IMR-90 (cell line): ENCODE results near the gene FRMPD4. TPM values are rescaled to one million over a fixed set of nuclear protein-coding genes. Genes with fewer than 3 reads are reported as not detected.

ENCODE experiments used
- ATAC-seq: fragments of 200-7000 bp; cut with Tn5 transposase; 2 replicates; pipeline ENCODE4 v1.9.1; 2020; ENCODE audit warnings: low read depth, mild to moderate bottlenecking, moderate library complexity
- BruUV-seq: library from RNA; stranded (reverse); fragments of 400-500 nt; replicated peaks from 2 replicates; lab custom pipeline; 2021; lab: Mats Ljungman, UMichigan
- CTCF ChIA-PET: fragments of 300-600 bp; formaldehyde crosslinking; extraction: SDS; loops from one replicate; lab custom pipeline; 2021; ENCODE audit warnings: antibody characterized with exemption; lab: Yijun Ruan, JAX
- POLR2A ChIA-PET: fragments of 300-600 bp; sonication (Branson Sonifier 250); formaldehyde crosslinking; loops from one replicate; lab custom pipeline; 2022; ENCODE audit warnings: antibody characterized with exemption; ENCODE audit not compliant: unreplicated experiment; lab: Charles Lee
- DNase-seq: peaks from one replicate; pipeline ENCODE4 v3.0.0; 2013
- H2AFZ ChIP-seq: replicated peaks from 2 replicates; pipeline ENCODE3; 2013; ENCODE audit warnings: low read length, mild to moderate bottlenecking; ENCODE audit not compliant: poor library complexity
- H2AK5ac ChIP-seq: 2 replicates; pipeline ENCODE4 v1.6.1; 2013; ENCODE audit warnings: low read depth, low read length, inconsistent platforms
- H2AK9ac ChIP-seq: replicated peaks from 2 replicates; pipeline ENCODE3; 2013; ENCODE audit warnings: mild to moderate bottlenecking, low read depth, low read length, moderate library complexity; ENCODE audit not compliant: poor library complexity
- H2BK120ac ChIP-seq: 2 replicates; pipeline ENCODE4 v1.6.1; 2013; ENCODE audit warnings: low read depth, low read length, inconsistent platforms
- H2BK15ac ChIP-seq: 3 replicates; pipeline ENCODE4 v1.6.1; 2013; ENCODE audit warnings: low read depth, low read length, inconsistent platforms
- H2BK20ac ChIP-seq: 2 replicates; pipeline ENCODE4 v1.6.1; 2013; ENCODE audit warnings: low read depth, mild to moderate bottlenecking, inconsistent platforms, low read length, moderate library complexity
- H2BK5ac ChIP-seq: 2 replicates; pipeline ENCODE4 v1.6.1; 2013; ENCODE audit warnings: mild to moderate bottlenecking, low read depth, low read length, inconsistent platforms; ENCODE audit not compliant: poor library complexity, severe bottlenecking
- H3K14ac ChIP-seq: replicated peaks from 2 replicates; pipeline ENCODE4 v1.6.1; 2013; ENCODE audit warnings: low read depth, low read length, inconsistent platforms
- H3K18ac ChIP-seq: 2 replicates; pipeline ENCODE4 v1.6.1; 2013; ENCODE audit warnings: low read depth, low read length, control low read depth
- H3K23ac ChIP-seq: 2 replicates; pipeline ENCODE4 v1.6.1; 2013; ENCODE audit warnings: low read depth, low read length, inconsistent platforms
- H3K27ac ChIP-seq: 2 replicates; pipeline ENCODE4 v1.5.1; 2013; ENCODE audit warnings: mild to moderate bottlenecking, control low read depth, low read length; ENCODE audit not compliant: insufficient read depth
- H3K27me3 ChIP-seq: 2 replicates; pipeline ENCODE4 v1.6.1; 2013; ENCODE audit warnings: low read length; ENCODE audit not compliant: control insufficient read depth, insufficient read depth
- H3K36me3 ChIP-seq: 2 replicates; pipeline ENCODE4 v1.6.1; 2013; ENCODE audit warnings: low read length, mixed read lengths; ENCODE audit not compliant: control insufficient read depth, insufficient read depth
- H3K4ac ChIP-seq: 2 replicates; pipeline ENCODE4 v1.6.1; 2013; ENCODE audit warnings: low read depth, low read length, inconsistent platforms
- H3K4me1 ChIP-seq: 2 replicates; pipeline ENCODE4 v1.6.1; 2013; ENCODE audit warnings: low read length, mixed read lengths; ENCODE audit not compliant: control insufficient read depth, insufficient read depth
- H3K4me2 ChIP-seq: 2 replicates; pipeline ENCODE4 v1.6.1; 2013; ENCODE audit warnings: low read depth, mild to moderate bottlenecking, control low read depth, low read length, moderate library complexity
- H3K4me3 ChIP-seq: 2 replicates; pipeline ENCODE4 v1.5.1; 2013; ENCODE audit warnings: low read depth, mild to moderate bottlenecking, control low read depth, low read length, moderate library complexity; ENCODE audit not compliant: insufficient read depth
- H3K56ac ChIP-seq: 2 replicates; pipeline ENCODE4 v1.6.1; 2013; ENCODE audit warnings: low read length, inconsistent platforms; ENCODE audit not compliant: insufficient read depth; ENCODE audit errors: extremely low read depth
- H3K79me1 ChIP-seq, 2 experiments: 2 replicates each; pipeline ENCODE4 v1.6.1; 2013; ENCODE audit warnings: low read length in 2 of 2, inconsistent platforms in 1 of 2, low read depth in 1 of 2
- H3K9ac ChIP-seq: 2 replicates; pipeline ENCODE4 v1.6.1; 2013; ENCODE audit warnings: low read depth, low read length, control low read depth
- H3K9me1 ChIP-seq: 2 replicates; pipeline ENCODE4 v1.6.1; 2013; ENCODE audit warnings: low read length, inconsistent platforms; ENCODE audit not compliant: insufficient read depth
- H3K9me3 ChIP-seq: 2 replicates; pipeline ENCODE4 v1.6.1; 2013; ENCODE audit warnings: low read length; ENCODE audit not compliant: control insufficient read depth, insufficient read depth
- H4K20me1 ChIP-seq: 2 replicates; pipeline ENCODE4 v1.6.1; 2013; ENCODE audit warnings: low read length, inconsistent platforms; ENCODE audit not compliant: insufficient read depth
- H4K5ac ChIP-seq: 2 replicates; pipeline ENCODE4 v1.6.1; 2013; ENCODE audit warnings: mild to moderate bottlenecking, low read depth, low read length, control low read depth
- H4K8ac ChIP-seq, 2 experiments: 2 replicates each; pipeline ENCODE4 v1.6.1; 2013; ENCODE audit warnings: low read depth in 2 of 2, low read length in 2 of 2, control low read depth in 1 of 2, inconsistent platforms in 1 of 2
- H4K91ac ChIP-seq: 2 replicates; pipeline ENCODE4 v1.6.1; 2013; ENCODE audit warnings: low read depth, low read length, inconsistent platforms; ENCODE audit not compliant: insufficient read depth
- CHD1 ChIP-seq: IDR thresholded peaks from 2 replicates; pipeline ENCODE4 v1.6.1; 2012; ENCODE audit warnings: low read depth, low read length, improper control_type of control experiment
- MAFK ChIP-seq: IDR thresholded peaks from 2 replicates; pipeline ENCODE4 v1.6.1; 2012; ENCODE audit warnings: low read depth, low read length, improper control_type of control experiment
- MAZ ChIP-seq: IDR thresholded peaks from 2 replicates; pipeline ENCODE4 v1.6.1; 2012; ENCODE audit warnings: low read depth, mild to moderate bottlenecking, low read length, improper control_type of control experiment, moderate library complexity, borderline replicate concordance
- MXI1 ChIP-seq: IDR thresholded peaks from 2 replicates; pipeline ENCODE4 v1.6.1; 2012; ENCODE audit warnings: low read depth, mild to moderate bottlenecking, low read length, moderate library complexity, borderline replicate concordance
- NFE2L2 ChIP-seq: fragments of 150-350 bp; IDR thresholded peaks from 2 replicates; pipeline ENCODE4 v1.6.1; 2016; ENCODE audit warnings: low read depth, mild to moderate bottlenecking, low read length
- RAD21 ChIP-seq: IDR thresholded peaks from 2 replicates; pipeline ENCODE4 v1.6.1; 2012; ENCODE audit warnings: low read length, improper control_type of control experiment
- RCOR1 ChIP-seq: IDR thresholded peaks from 2 replicates; pipeline ENCODE4 v1.6.1; 2012; ENCODE audit warnings: mild to moderate bottlenecking, low read length, improper control_type of control experiment; ENCODE audit not compliant: insufficient replicate concordance
- RFX5 ChIP-seq: IDR thresholded peaks from 2 replicates; pipeline ENCODE4 v1.8.0; 2012; ENCODE audit warnings: low read depth, mild to moderate bottlenecking, low read length, moderate library complexity
- SMC3 ChIP-seq: fragments of 150-350 bp; IDR thresholded peaks from 2 replicates; pipeline ENCODE4 v1.6.1; 2016; ENCODE audit warnings: low read depth, mild to moderate bottlenecking, antibody characterized with exemption, low read length, moderate library complexity
- WGBS, 2 experiments: methylation state at CpG; one replicate each; pipeline versions ENCODE4 v1.1.5 to v1.1.7; 2013; ENCODE audit warnings: missing lambda C conversion rate in 2 of 2; ENCODE audit not compliant: insufficient read length in 1 of 2; ENCODE audit errors: extremely low coverage in 2 of 2; 5-methylcytosine and 5-hydroxymethylcytosine counted together
- dilution Hi-C: fragments of 300-500 bp; cut with HindIII; formaldehyde crosslinking; loops from one replicate; pipeline ENCODE4 v1.14.3; 2018; ENCODE audit warnings: low sequenced_read_pairs; ENCODE audit not compliant: unreplicated experiment
- in situ Hi-C: fragments of 300-500 bp; cut with MboI; formaldehyde crosslinking; loops from 3 replicates; pipeline ENCODE4 v1.14.3; 2019; ENCODE audit warnings: low sequenced_read_pairs, inconsistent platforms, mixed read lengths
- intact Hi-C: fragments of 100-400 bp; cut with micrococcal nuclease; formaldehyde crosslinking; loops from 2 replicates; pipeline ENCODE4 v1.10.0; 2022
- polyA plus RNA-seq, 3 experiments: library from polyadenylated mRNA; depleted of rRNA; stranded (reverse); fragments of >200 nt; gene quantifications; 2 replicates each; pipeline ENCODE4 v1.2.3, GENCODE V29; 2012; ENCODE audit warnings: low replicate concordance in 1 of 3
- total RNA-seq: library from RNA; depleted of rRNA; stranded (reverse); fragments of >200 nt; gene quantifications from 2 replicates; pipeline ENCODE4 v1.2.3, GENCODE V29; 2012

Gene FRMPD4
- total and polyA plus RNA-seq, 2 of the 4 experiments (the other 2 are of a cell fraction): 0.53 to 1.1 TPM

DNA sequence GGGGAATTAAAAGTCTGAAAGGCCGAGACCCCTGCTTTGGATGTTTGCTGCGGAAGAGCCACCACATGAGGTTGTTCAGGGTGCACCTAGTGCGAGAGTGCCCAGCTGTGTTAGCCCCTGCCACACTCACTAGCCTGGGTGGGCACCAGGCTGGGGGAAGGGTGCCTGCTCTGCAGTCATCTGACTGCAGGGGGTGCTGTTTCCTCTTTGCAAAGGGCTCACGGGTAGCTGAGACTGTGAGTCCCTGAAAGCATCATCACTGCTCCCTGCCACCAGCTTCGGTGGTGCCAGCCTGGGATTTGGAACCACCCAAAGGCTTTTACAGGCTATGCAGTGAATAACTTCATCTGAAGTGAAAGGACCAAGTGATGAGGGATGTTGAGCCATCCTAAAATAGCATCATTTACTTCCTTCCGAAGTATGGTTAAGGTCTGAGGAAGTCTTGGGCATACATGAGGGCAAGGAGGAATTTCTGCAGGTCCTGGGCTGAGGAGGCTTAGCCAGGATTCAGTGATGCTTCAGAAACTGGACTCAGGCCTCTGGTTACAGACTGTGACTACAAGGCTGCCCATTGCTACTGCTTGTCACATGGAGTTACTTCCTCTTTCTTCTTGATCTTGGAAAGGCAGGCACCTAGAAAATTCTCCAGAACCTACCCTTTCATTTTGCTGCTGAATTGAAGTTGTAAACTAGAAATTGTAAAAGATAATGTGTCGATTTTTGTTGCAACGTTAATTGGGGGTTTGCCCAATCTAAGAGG, 359.7 kb downstream of the FRMPD4 start:
- POLR2A ChIA-PET: no interaction called here
- no peak overlapping the region for H2AK9ac ChIP-seq
- WGBS, 2 experiments: no CpG with 5 or more reads among the region's 8 CpGs
- no peak overlapping the region for H2BK5ac ChIP-seq
- no peak for TF ChIP-seq RCOR1
- no peak for TF ChIP-seq MAFK
- TF ChIP-seq MXI1: no peak
- TF ChIP-seq SMC3: no peak
- no peak for TF ChIP-seq RFX5
- no peak for TF ChIP-seq CHD1
- no peak for TF ChIP-seq NFE2L2
- no peak for TF ChIP-seq MAZ
- TF ChIP-seq RAD21: no peak
- H3K4me3 ChIP-seq: no peak overlapping the region
- intact Hi-C loops (no loop called here), dilution Hi-C loops (no loop called here), in situ Hi-C loops (no loop called here)
- H3K4ac ChIP-seq: no peak overlapping the region
- H3K9ac ChIP-seq: no peak overlapping the region
- H3K27ac ChIP-seq: no peak overlapping the region
- H3K23ac ChIP-seq: no peak overlapping the region
- H3K9me3 ChIP-seq: no peaks in the 10 kb centered on the region
- ATAC-seq (no peak), DNase-seq (no peak)
- H4K20me1 ChIP-seq: no peaks in the 10 kb centered on the region
- no peaks in the 10 kb centered on the region for H3K4me1 ChIP-seq
- no peaks in the 10 kb centered on the region for H3K79me1 ChIP-seq
- H2AFZ ChIP-seq: no peak overlapping the region
- H3K56ac ChIP-seq: no peak overlapping the region
- no peaks in the 10 kb centered on the region for H3K36me3 ChIP-seq
- no peak overlapping the region for H2AK5ac ChIP-seq
- H3K18ac ChIP-seq: no peak overlapping the region
- no peak overlapping the region for H3K4me2 ChIP-seq
- H3K27me3 ChIP-seq: no peaks in the 10 kb centered on the region
- H2BK120ac ChIP-seq: no peak overlapping the region
- no peak overlapping the region for H2BK20ac ChIP-seq
- no peak overlapping the region for H2BK15ac ChIP-seq
- H3K9me1 ChIP-seq: no peaks in the 10 kb centered on the region
- no peak overlapping the region for H4K91ac ChIP-seq
- H4K5ac ChIP-seq: no peak overlapping the region
- no peak overlapping the region for H4K8ac ChIP-seq
- H3K14ac ChIP-seq: no peak overlapping the region
- CTCF ChIA-PET: no interaction called here
- BruUV-seq: no TSS peak
